A673 (cell line): ENCODE data around the gene SLC17A5. TPM values are rescaled to one million over a fixed set of nuclear protein-coding genes. Genes with fewer than 3 reads are reported as not detected.
"Not testable (repeated sequence)": the region's sequence is repeated elsewhere in the genome, so short reads cannot be mapped to it uniquely, and the experiment has no call there.

ENCODE experiments used
- BruUV-seq: library from RNA; stranded (reverse); fragments of 400-500 nt; replicated peaks from 2 replicates; lab custom pipeline; 2021; lab: Mats Ljungman, UMichigan
- CTCF ChIA-PET: fragments of 300-600 bp; sonication (Branson Sonifier 250); formaldehyde crosslinking; loops from one replicate; lab custom pipeline; 2022; ENCODE audit warnings: antibody characterized with exemption; lab: Charles Lee
- POLR2A ChIA-PET: fragments of 300-600 bp; sonication (Branson Sonifier 250); formaldehyde crosslinking; loops from one replicate; lab custom pipeline; 2022; ENCODE audit warnings: antibody characterized with exemption; ENCODE audit not compliant: low non-redundant PET; lab: Charles Lee
- DNase-seq: peaks from one replicate; pipeline ENCODE4 v3.0.0-alpha.2; 2015; ENCODE audit warnings: low spot score
- H3K27ac ChIP-seq: fragments of 200-600 bp; sonication (generic); 2 replicates; pipeline ENCODE4 v1.5.1; 2016; ENCODE audit warnings: mixed run types, low read depth, mild to moderate bottlenecking, mixed read lengths, antibody characterized with exemption, low read length; ENCODE audit not compliant: poor library complexity, severe bottlenecking
- H3K27me3 ChIP-seq: fragments of 200-600 bp; sonication (generic); replicated peaks from 2 replicates; pipeline ENCODE4 v1.6.1; 2017; ENCODE audit warnings: mixed run types, low read depth, mild to moderate bottlenecking, mixed read lengths, antibody characterized with exemption, low read length; ENCODE audit not compliant: insufficient read depth, poor library complexity
- H3K36me3 ChIP-seq: fragments of 200-600 bp; sonication (generic); 2 replicates; pipeline ENCODE4 v1.6.1; 2016; ENCODE audit warnings: mixed run types, mild to moderate bottlenecking, mixed read lengths, antibody characterized with exemption, low read length; ENCODE audit not compliant: insufficient read depth, poor library complexity, severe bottlenecking
- H3K4me1 ChIP-seq: fragments of 200-600 bp; sonication (generic); 2 replicates; pipeline ENCODE4 v1.6.1; 2017; ENCODE audit warnings: mixed run types, mild to moderate bottlenecking, mixed read lengths, antibody characterized with exemption, low read length; ENCODE audit not compliant: insufficient read depth, poor library complexity, severe bottlenecking
- H3K4me3 ChIP-seq: fragments of 200-600 bp; sonication (generic); 2 replicates; pipeline ENCODE4 v1.5.1; 2016; ENCODE audit warnings: low read depth, mixed run types, mild to moderate bottlenecking, mixed read lengths, low read length; ENCODE audit not compliant: poor library complexity, severe bottlenecking
- H3K9me3 ChIP-seq: fragments of 200-600 bp; sonication (generic); 2 replicates; pipeline ENCODE4 v1.6.1; 2016; ENCODE audit warnings: mixed run types, low read depth, mild to moderate bottlenecking, mixed read lengths, antibody characterized with exemption, low read length; ENCODE audit not compliant: poor library complexity, severe bottlenecking
- CTCF ChIP-seq: fragments of 300-800, 200-600 bp; sonication (generic); conservative IDR thresholded peaks from 2 replicates; pipeline ENCODE4 v1.5.1; 2017; ENCODE audit warnings: low read depth, mild to moderate bottlenecking, antibody characterized with exemption, low read length, moderate library complexity, mixed read lengths
- EZH2 ChIP-seq: fragments of 200-600 bp; sonication (generic); IDR thresholded peaks from 2 replicates; pipeline ENCODE4 v1.6.1; 2017; ENCODE audit warnings: borderline replicate concordance, low read depth, mild to moderate bottlenecking, mixed read lengths, antibody characterized with exemption, low read length; ENCODE audit not compliant: poor library complexity, severe bottlenecking
- intact Hi-C: fragments of 100-400 bp; cut with micrococcal nuclease; formaldehyde crosslinking; loops from one replicate; pipeline ENCODE4 v1.10.0; 2022; ENCODE audit not compliant: unreplicated experiment
- total RNA-seq: library from RNA; stranded (reverse); gene quantifications from 2 replicates; pipeline ENCODE4 v1.2.3, GENCODE V29; 2021

SLC17A5 gene
- total RNA-seq, 1 experiment from 2014 or later, result 6.1 TPM

- BruUV-seq, result no TSS peak
- POLR2A ChIA-PET, result interaction anchor here (0.6 kb wide), 1 partner anchor 27 kb away, joined by 3 read pairs; no protein-coding TSS in a partner anchor
- H3K27ac ChIP-seq, result no peak overlapping the region
- no peaks in the 10 kb centered on the region for H3K27me3 ChIP-seq
- H3K4me1 ChIP-seq, result no peaks in the 10 kb centered on the region
- CTCF ChIA-PET, result no interaction called here
- TF ChIP-seq CTCF (no peak), EZH2 (no peak)
- H3K36me3 ChIP-seq, result no peaks in the 10 kb centered on the region
- no peak overlapping the region for H3K4me3 ChIP-seq
- intact Hi-C loops, result no loop called here
- no peaks in the 10 kb centered on the region for H3K9me3 ChIP-seq
- no peak for DNase-seq
These were observed 95.0 kb downstream of the SLC17A5 start for GRCh38 chr6:73558624-73559398.

GRCh38 chr6:73556836-73557235 is 97.0 kb downstream of the SLC17A5 start:
- CTCF ChIA-PET, result no interaction called here

GRCh38 chr6:73555380-73555949 is 98.3 kb downstream of the SLC17A5 start:
- H3K27ac ChIP-seq, H3K4me3 ChIP-seq, intact Hi-C loops, H3K4me1 ChIP-seq, H3K27me3 ChIP-seq, H3K9me3 ChIP-seq, DNase-seq, BruUV-seq, H3K36me3 ChIP-seq: not testable (repeated sequence)
- CTCF ChIA-PET, result interaction anchor here (0.6 kb wide), 1 partner anchor 1940 kb away, joined by 3 read pairs; no protein-coding TSS in a partner anchor
- POLR2A ChIA-PET, result interaction anchor here (0.7 kb wide), 1 partner anchor 12 kb away, joined by 3 read pairs; no protein-coding TSS in a partner anchor

More at GRCh38 chr6:73556836-73557235, 97.0 kb downstream of the SLC17A5 start:
- no peak for DNase-seq
- TF ChIP-seq CTCF, result no peak
- no peak for TF ChIP-seq EZH2
- Histone ChIP-seq H3K27me3 (no peaks in the 10 kb centered on the region), H3K27ac (no peak overlapping the region), H3K9me3 (no peaks in the 10 kb centered on the region), H3K4me1 (no peaks in the 10 kb centered on the region), H3K4me3 (no peak overlapping the region), H3K36me3 (no peaks in the 10 kb centered on the region)
- POLR2A ChIA-PET, result no interaction called here
- intact Hi-C loops, result no loop called here
- BruUV-seq, result no TSS peak

GRCh38 chr6:73551115-73551514 is 102.7 kb downstream of the SLC17A5 start:
- H3K36me3 ChIP-seq, BruUV-seq, H3K27me3 ChIP-seq, H3K27ac ChIP-seq, H3K4me1 ChIP-seq, DNase-seq, POLR2A ChIA-PET, H3K9me3 ChIP-seq, H3K4me3 ChIP-seq, intact Hi-C loops: not testable (repeated sequence)
- CTCF ChIA-PET, result interaction anchor here (0.6 kb wide), 1 partner anchor 9 kb away, joined by 3 read pairs; no protein-coding TSS in a partner anchor
